ENCODE data around the gene MRPL18. TPM values are rescaled to one million over a fixed set of nuclear protein-coding genes. Genes with fewer than 3 reads are reported as not detected.
A peak's percentile ranks its signal among the peaks of the same experiment; 100 is the strongest.

Gene MRPL18
- total and polyA plus RNA-seq, 2 of the 4 experiments (the other 2 are of a cell fraction), result 53.4 to 56.8 TPM

- Histone ChIP-seq H2BK20ac (ENCODE audit: low read depth, low read length) (no peak overlapping the region), H3K9me1 (ENCODE audit: insufficient read depth, low read length) (no peaks in the 10 kb centered on the region; the same call in 1 of the 2 replicates), H2AFZ (replicated peaks; ENCODE audit: low read length, poor library complexity) (no peak overlapping the region), H3K23ac (ENCODE audit: low read depth, low read length) (no peak overlapping the region), H3K4me3 (ENCODE audit: insufficient read depth, low read depth, low read length) (no peak overlapping the region), H2BK120ac (ENCODE audit: low read depth, low read length) (no peak overlapping the region), H3K4me1 (ENCODE audit: control insufficient read depth, insufficient read depth, low read length) (no peaks in the 10 kb centered on the region; the same call in 1 of the 2 replicates), H4K20me1 (ENCODE audit: insufficient read depth, low read length) (peaks cover 10% of the 10 kb centered on the region; the same call in 1 of the 2 replicates), H2BK5ac (ENCODE audit: low read depth, low read length, poor library complexity, severe bottlenecking) (no peak overlapping the region), H3K14ac (replicated peaks; ENCODE audit: low read depth, low read length) (no peak overlapping the region), H3K36me3 (ENCODE audit: control insufficient read depth, insufficient read depth, low read length) (peaks cover 26% of the 10 kb centered on the region), H3K79me1 (ENCODE audit: low read depth in 1 of 2, low read length in 2 of 2) (peaks cover 6 to 7% of the 10 kb centered on the region in 2 experiments; a peak in 3 of 4 replicates), H2AK9ac (replicated peaks; ENCODE audit: low read depth, low read length, poor library complexity) (no peak overlapping the region), H3K4ac (ENCODE audit: low read depth, low read length) (no peak overlapping the region), H3K9me3 (ENCODE audit: control insufficient read depth, insufficient read depth, low read length) (no peaks in the 10 kb centered on the region), H3K18ac (ENCODE audit: low read depth, low read length) (no peak overlapping the region), H2BK15ac (ENCODE audit: low read depth, low read length) (no peak overlapping the region), H3K27ac (ENCODE audit: insufficient read depth, low read length) (no peak overlapping the region), H3K27me3 (ENCODE audit: control insufficient read depth, insufficient read depth, low read length) (no peaks in the 10 kb centered on the region), H4K5ac (ENCODE audit: low read depth, low read length) (no peak overlapping the region), H3K9ac (ENCODE audit: low read depth, low read length) (no peak overlapping the region), H4K91ac (ENCODE audit: insufficient read depth, low read depth, low read length) (no peak overlapping the region), H2AK5ac (ENCODE audit: low read depth, low read length) (no peak overlapping the region), H3K56ac (ENCODE audit: extremely low read depth, insufficient read depth, low read length) (no peak overlapping the region), H3K4me2 (ENCODE audit: low read depth, low read length) (no peak overlapping the region), H4K8ac (ENCODE audit: low read depth in 2 of 2, low read length in 2 of 2) (no peak overlapping the region)
- no CpG with 5 or more reads among the region's 1 CpG for WGBS, 2 experiments (ENCODE audit: extremely low coverage in 2 of 2, insufficient read length in 1 of 2)
- ChIA-PET POLR2A (ENCODE audit: unreplicated experiment) (no interaction called here), CTCF (no interaction called here)
- DNase-seq (no peak), ATAC-seq (ENCODE audit: low read depth) (no peak)
- TF ChIP-seq RFX5 (IDR thresholded peaks at IDR 0.05; ENCODE audit: low read depth, low read length) (no peak), CHD1 (IDR thresholded peaks at IDR 0.05; ENCODE audit: low read depth, low read length) (no peak), NFE2L2 (IDR thresholded peaks at IDR 0.05; ENCODE audit: low read depth, low read length) (no peak), SMC3 (IDR thresholded peaks at IDR 0.05; ENCODE audit: low read depth, low read length) (no peak), CEBPB (IDR thresholded peaks at IDR 0.05; ENCODE audit: low read depth, low read length) (no peak), RCOR1 (IDR thresholded peaks at IDR 0.05; ENCODE audit: insufficient replicate concordance, low read length) (no peak), ELK1 (IDR thresholded peaks at IDR 0.05; ENCODE audit: borderline replicate concordance, low read depth, low read length) (no peak), BHLHE40 (IDR thresholded peaks at IDR 0.05; ENCODE audit: low read depth, low read length) (no peak), MAFK (IDR thresholded peaks at IDR 0.05; ENCODE audit: low read depth, low read length) (no peak), MAZ (IDR thresholded peaks at IDR 0.05; ENCODE audit: borderline replicate concordance, low read depth, low read length) (no peak), FOS (IDR thresholded peaks at IDR 0.05; ENCODE audit: low read depth, low read length) (no peak), MXI1 (IDR thresholded peaks at IDR 0.05; ENCODE audit: borderline replicate concordance, low read depth, low read length) (no peak)
- TF ChIP-seq, protein P1, sequence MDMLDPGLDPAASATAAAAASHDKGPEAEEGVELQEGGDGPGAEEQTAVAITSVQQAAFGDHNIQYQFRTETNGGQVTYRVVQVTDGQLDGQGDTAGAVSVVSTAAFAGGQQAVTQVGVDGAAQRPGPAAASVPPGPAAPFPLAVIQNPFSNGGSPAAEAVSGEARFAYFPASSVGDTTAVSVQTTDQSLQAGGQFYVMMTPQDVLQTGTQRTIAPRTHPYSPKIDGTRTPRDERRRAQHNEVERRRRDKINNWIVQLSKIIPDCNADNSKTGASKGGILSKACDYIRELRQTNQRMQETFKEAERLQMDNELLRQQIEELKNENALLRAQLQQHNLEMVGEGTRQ (IDR thresholded peaks at IDR 0.05; ENCODE audit: low read depth, low read length), result no peak
- intact Hi-C loops (cut with micrococcal nuclease), result no loop called here
- in situ Hi-C loops (cut with MboI; ENCODE audit: low sequenced_read_pairs), result no loop called here
- BruUV-seq (replicated peaks), result TSS peak; percentile 78
- dilution Hi-C loops (cut with HindIII; ENCODE audit: low sequenced_read_pairs, unreplicated experiment), result no loop called here
Observed at GRCh38 chr6:159797554-159797953, 7.3 kb downstream of the MRPL18 start.
